HL-60 (cell line): ENCODE data around the gene NRL.

Experiments used
- DNase-seq, 2 experiments: peaks; one replicate each; pipeline ENCODE4 v3.0.0-alpha.2; 2010 to 2020; ENCODE audit warnings: low read depth in 1 of 2, low spot score in 1 of 2
- H3K27ac ChIP-seq: fragments of 250-450 bp; sonication (Bioruptor Pico); replicated peaks from 2 replicates; pipeline ENCODE4 v1.5.1; 2020; ENCODE audit warnings: mild to moderate bottlenecking, moderate library complexity
- H3K27me3 ChIP-seq: fragments of 250-450 bp; sonication (Bioruptor Pico); 2 replicates; pipeline ENCODE4 v1.5.1; 2021; ENCODE audit warnings: mild to moderate bottlenecking, moderate library complexity; ENCODE audit not compliant: insufficient read depth, poor library complexity, severe bottlenecking
- H3K4me3 ChIP-seq: replicated peaks from 2 replicates; pipeline ENCODE4 v1.5.1; 2011; ENCODE audit warnings: mild to moderate bottlenecking, control low read depth, low read length; ENCODE audit not compliant: insufficient read depth
- GABPA ChIP-seq: IDR thresholded peaks from 2 replicates; pipeline ENCODE4 v1.6.1; 2012; ENCODE audit warnings: low read depth
- POLR2AphosphoS5 ChIP-seq: IDR thresholded peaks from 2 replicates; pipeline ENCODE4 v1.6.1; 2012; ENCODE audit warnings: low read depth
- REST ChIP-seq: IDR thresholded peaks from 2 replicates; pipeline ENCODE4 v1.6.1; 2012; ENCODE audit warnings: low read depth; ENCODE audit not compliant: insufficient replicate concordance
- SPI1 ChIP-seq: IDR thresholded peaks from 2 replicates; pipeline ENCODE4 v1.6.1; 2012; ENCODE audit warnings: low read depth, mild to moderate bottlenecking, borderline replicate concordance
- TF ChIP-seq, protein P1 (sequence below): IDR thresholded peaks from one replicate; pipeline ENCODE4 v1.5.1; 2011; ENCODE audit warnings: low read length, control low read depth, inconsistent platforms; ENCODE audit not compliant: insufficient read depth

Gene NRL

DNA sequence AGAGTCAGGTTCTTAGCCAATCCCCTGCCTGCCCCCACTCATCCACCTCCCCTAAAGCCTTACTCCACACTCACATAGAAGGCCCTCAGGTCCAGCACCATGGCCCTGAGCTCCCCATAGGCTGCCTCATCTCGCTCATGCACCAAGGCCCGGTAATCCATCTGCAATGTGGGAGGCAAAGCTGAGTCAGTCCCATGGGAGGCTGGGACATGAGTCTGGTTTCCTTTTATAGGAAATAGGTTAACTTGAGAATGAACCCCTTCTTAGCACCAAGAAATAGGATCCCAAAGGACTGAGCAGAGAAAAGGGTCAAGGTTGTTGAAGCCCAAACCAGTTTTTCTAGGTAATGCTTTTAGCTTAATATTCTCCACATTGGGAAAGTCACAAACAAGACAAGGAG, 28.8 kb upstream of the NRL start:
- no peak overlapping the region for H3K27ac ChIP-seq
- no peaks in the 10 kb centered on the region for H3K27me3 ChIP-seq
- DNase-seq, result no peak
- H3K4me3 ChIP-seq, result no peak overlapping the region
- TF ChIP-seq REST (no peak), GABPA (no peak), SPI1 (no peak)
- TF ChIP-seq, protein P1, sequence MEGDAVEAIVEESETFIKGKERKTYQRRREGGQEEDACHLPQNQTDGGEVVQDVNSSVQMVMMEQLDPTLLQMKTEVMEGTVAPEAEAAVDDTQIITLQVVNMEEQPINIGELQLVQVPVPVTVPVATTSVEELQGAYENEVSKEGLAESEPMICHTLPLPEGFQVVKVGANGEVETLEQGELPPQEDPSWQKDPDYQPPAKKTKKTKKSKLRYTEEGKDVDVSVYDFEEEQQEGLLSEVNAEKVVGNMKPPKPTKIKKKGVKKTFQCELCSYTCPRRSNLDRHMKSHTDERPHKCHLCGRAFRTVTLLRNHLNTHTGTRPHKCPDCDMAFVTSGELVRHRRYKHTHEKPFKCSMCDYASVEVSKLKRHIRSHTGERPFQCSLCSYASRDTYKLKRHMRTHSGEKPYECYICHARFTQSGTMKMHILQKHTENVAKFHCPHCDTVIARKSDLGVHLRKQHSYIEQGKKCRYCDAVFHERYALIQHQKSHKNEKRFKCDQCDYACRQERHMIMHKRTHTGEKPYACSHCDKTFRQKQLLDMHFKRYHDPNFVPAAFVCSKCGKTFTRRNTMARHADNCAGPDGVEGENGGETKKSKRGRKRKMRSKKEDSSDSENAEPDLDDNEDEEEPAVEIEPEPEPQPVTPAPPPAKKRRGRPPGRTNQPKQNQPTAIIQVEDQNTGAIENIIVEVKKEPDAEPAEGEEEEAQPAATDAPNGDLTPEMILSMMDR, result no peak

DNA sequence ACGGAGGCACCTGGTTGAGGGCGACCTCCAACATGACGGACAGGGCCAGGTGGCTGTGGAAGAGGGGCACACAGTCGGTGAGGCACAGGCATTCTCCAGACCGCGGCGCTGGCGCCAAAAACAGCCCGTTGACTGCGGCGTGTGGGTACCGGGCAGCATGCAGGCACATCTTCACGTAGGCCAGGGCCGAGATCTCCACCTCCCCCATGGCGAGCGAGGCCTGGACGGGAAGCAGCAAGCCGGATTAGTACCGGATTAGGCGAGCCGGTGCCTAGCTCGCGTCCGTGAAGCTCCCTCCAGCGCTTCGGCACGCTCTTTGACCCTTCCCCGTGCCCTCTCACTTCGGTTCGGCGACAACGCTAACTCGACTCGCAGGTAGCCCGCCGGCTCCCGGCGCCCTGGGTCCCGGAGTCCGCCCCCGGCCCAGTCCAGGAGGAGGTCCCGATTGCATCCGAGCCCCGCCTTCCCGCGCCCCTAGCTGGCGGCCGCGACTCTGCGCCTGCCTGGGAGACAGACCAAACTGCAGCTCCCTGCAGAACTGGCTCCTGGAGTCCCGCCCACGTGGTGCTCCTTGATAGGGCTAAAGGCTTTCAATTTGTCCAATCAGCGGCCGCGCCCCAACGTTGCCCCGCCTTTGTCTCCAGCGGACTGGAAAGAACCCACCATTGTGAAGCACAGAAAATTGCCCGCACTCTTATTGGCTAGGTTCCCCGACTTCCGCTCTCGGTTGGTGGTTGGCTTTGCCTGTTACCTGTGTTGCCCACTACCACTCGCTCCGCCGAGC, 26.5 kb upstream of the NRL start, which contains the start of gene EMC9:
Gene EMC9, minus strand, starts transcription at position 495 of the 784 bp plus-strand sequence. Its CDS starts 287 bp downstream, at position 208.
- Histone ChIP-seq H3K27me3 (no peaks in the 10 kb centered on the region), H3K27ac (peak within 1 kb of the TSS; percentile 78), H3K4me3 (peak within 1 kb of the TSS; percentile 89)
- TF ChIP-seq GABPA (no peak), POLR2AphosphoS5 (peak; percentile 79), SPI1 (peak; percentile 78; the same call in 1 of the 2 replicates), REST (no peak)
- TF ChIP-seq, protein P1, result no peak
- DNase-seq, result peak; percentile 99 to 100

DNA sequence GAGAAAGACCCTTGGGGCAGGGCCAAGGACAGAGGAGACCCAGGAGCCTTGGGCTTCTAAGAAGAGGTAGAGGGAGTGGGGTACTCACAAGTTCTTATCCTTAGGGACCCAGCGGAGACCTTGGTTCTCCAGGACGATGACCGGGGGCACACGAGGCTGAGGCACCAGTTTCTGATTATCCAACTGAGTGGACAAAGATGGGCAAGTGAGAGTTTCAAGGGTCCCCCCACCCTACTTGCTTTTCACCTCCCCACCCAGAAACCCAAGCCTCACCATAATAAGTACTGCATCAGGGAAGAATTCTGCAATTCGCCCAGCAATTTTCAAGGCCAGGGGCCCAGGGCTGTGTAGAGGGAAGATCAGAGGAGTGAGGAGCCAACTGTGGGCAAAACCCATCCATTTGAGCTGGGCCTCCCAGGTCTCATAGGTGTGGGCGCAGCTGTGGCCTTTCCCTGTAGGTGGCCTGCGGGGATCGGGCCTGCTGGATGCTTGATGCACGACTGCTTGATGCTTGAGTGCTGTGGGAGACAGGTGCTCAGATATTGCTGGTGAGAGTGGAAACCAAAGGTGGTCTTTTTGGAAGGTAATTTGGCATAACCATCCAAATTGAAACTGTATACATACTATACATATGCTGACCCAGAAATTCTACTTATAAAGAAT, 24.7 kb upstream of the NRL start:
- Histone ChIP-seq H3K27me3 (no peaks in the 10 kb centered on the region), H3K27ac (no peak overlapping the region), H3K4me3 (no peak overlapping the region; the same call in 1 of the 2 replicates)
- DNase-seq, result no peak
- TF ChIP-seq GABPA, result no peak
- TF ChIP-seq, protein P1, result no peak
- no peak for TF ChIP-seq REST
- TF ChIP-seq POLR2AphosphoS5, result no peak
- no peak for TF ChIP-seq SPI1
